Measurements from ENCODE around the gene SMARCE1. TPM values are rescaled to one million over a fixed set of nuclear protein-coding genes. Genes with fewer than 3 reads are reported as not detected.
A peak's percentile ranks its signal among the peaks of the same experiment; 100 is the strongest.

Gene SMARCE1
- total RNA-seq, 2 experiments from 2014 or later = 96.7 to 102 TPM

DNA sequence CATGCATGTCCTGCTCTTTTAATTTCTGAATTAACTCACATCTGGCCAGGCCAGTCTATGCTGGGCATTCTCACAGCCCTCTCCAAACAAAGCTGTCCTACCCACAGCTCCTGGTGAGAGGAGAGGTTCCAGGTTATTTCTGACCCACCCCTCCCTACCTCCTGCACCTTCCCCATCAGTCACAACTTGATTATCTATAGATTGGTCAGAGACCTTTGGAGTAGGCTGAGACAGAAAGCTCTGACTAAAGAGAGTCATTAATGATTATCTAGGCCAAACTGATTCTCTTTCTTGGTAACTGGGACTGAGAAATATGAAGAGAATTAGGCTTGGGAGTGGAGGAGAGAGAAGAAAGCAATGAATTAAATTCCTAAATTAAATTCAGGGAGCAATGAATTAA is 18.7 kb upstream of the SMARCE1 start:
- Mint-ChIP-seq H3K4me3 (no peak overlapping the region), H3K36me3 (ENCODE audit: low read depth) (no peaks in the 10 kb centered on the region), H3K9me3 (no peaks in the 10 kb centered on the region), H3K4me1 (peaks cover 3% of the 10 kb centered on the region), H3K27me3 (peaks cover 45% of the 10 kb centered on the region), H3K27ac (no peak overlapping the region)
- CTCF ChIA-PET = no interaction called here
- no peak for DNase-seq
- POLR2A ChIA-PET = no interaction called here

DNA sequence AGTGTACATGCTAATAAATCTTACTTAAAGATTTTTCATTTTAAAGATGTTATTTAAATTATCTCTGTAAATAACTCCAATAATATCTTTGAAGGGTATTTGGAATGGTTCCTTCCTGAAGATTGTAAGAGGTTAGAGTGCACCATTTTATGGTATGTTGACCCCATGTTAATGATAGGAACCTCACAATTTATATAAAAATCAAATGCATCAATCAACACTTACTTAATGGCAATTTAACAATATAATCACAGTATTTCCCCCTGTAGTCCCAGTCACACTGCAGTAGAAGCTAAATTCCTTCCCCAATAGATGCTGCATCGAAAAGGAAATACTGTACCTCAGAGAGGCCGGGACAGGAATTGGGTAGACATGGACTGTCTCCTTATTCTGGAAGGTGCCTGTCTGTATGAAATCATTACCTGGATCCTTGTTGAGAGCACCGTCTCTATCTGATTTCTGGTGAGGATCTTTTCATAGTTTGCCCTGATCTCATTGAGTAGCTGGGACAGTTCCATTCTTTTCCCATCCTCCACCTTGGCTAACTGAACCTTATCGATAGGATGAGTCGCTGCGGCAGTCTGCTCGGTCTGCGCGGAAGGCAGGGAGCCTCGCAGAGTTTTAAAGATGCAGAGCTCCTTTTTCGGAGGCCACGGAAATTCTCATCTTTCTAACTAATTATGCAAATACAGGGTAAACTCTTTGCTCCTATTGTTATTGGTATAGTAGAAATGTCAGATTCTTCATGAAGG is 17.1 kb upstream of the SMARCE1 start, which contains the start of gene KRT222:
KRT222 (minus strand) TSS at position 596 of the 752 bp plus-strand sequence; CDS start at position 518, 78 bp downstream.
- no peak for DNase-seq
- no peak within 1 kb of the TSS for H3K27ac Mint-ChIP-seq
- ChIA-PET CTCF (no interaction called here), POLR2A (interaction anchor here (1.4 kb wide), 1 partner anchor 17 kb away, joined by 7 read pairs; the partner anchor contains the start of gene SMARCE1)
- no peaks in the 10 kb centered on the region for H3K9me3 Mint-ChIP-seq
- no peaks in the 10 kb centered on the region for H3K36me3 Mint-ChIP-seq (ENCODE audit: low read depth)
- H3K4me3 Mint-ChIP-seq = no peak within 1 kb of the TSS
- peaks cover 41% of the 10 kb centered on the region for H3K27me3 Mint-ChIP-seq
- peaks cover 6% of the 10 kb centered on the region for H3K4me1 Mint-ChIP-seq

DNA sequence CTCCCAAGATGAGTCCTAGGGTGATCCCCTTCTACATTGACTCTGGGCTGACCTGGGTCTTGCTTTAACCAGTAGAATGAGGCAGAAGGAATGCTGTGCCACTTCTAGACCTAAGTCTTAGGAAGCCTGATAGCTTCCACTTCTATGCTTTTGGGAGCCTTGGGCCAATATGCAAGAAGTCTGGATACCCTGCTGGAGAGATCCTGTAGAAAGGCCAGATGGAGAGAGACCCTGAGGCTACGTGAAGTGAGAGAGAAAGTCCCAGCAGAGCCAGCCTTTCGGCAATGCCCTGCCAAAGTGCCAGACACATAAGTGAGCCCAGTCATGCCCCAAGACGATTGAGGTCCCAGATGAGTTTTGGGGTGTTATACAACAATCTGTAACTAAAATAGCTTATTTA is 15.6 kb upstream of the SMARCE1 start:
- POLR2A ChIA-PET = interaction anchor here (1.4 kb wide), 1 partner anchor 15 kb away, joined by 3 read pairs; no protein-coding TSS in a partner anchor

DNA sequence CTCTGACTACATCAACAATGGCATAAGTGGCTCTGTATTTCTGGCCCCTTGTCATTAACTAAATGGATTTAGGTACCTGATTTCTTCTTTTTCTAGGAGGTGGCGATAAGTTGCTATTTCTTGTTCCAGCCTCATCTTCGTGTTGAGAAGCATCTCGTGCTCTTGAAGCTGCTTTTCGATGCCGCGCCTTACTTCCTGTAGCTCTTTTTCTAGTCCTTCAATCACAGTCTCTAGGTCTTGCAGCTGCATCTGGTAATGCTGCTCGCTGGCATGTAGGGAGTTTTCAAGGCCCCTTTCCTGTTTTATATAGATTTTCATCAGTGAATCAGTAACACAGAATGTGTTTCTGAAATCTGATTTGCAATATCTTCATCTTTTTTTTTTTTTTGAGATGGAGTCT is 12.3 kb upstream of the SMARCE1 start:
- H3K4me1 Mint-ChIP-seq = peaks cover 6% of the 10 kb centered on the region
- ChIA-PET CTCF (no interaction called here), POLR2A (interaction anchor here (1.3 kb wide), 1 partner anchor 13 kb away, joined by 5 read pairs; the partner anchor contains the start of gene SMARCE1)
- peaks cover 45% of the 10 kb centered on the region for H3K27me3 Mint-ChIP-seq
- DNase-seq = no peak
- no peak overlapping the region for H3K4me3 Mint-ChIP-seq
- H3K27ac Mint-ChIP-seq = no peak overlapping the region
- H3K9me3 Mint-ChIP-seq = no peaks in the 10 kb centered on the region
- no peaks in the 10 kb centered on the region for H3K36me3 Mint-ChIP-seq (ENCODE audit: low read depth)

More for the DNA sequence above, 15.6 kb upstream of the SMARCE1 start:
- Mint-ChIP-seq H3K9me3 (no peaks in the 10 kb centered on the region), H3K36me3 (ENCODE audit: low read depth) (no peaks in the 10 kb centered on the region), H3K4me1 (peaks cover 7% of the 10 kb centered on the region), H3K27ac (no peak overlapping the region), H3K4me3 (no peak overlapping the region), H3K27me3 (peaks cover 49% of the 10 kb centered on the region)
- DNase-seq = no peak
- CTCF ChIA-PET = interaction anchor here (1.2 kb wide), 1 partner anchor 35 kb away, joined by 3 read pairs; no protein-coding TSS in a partner anchor

DNA sequence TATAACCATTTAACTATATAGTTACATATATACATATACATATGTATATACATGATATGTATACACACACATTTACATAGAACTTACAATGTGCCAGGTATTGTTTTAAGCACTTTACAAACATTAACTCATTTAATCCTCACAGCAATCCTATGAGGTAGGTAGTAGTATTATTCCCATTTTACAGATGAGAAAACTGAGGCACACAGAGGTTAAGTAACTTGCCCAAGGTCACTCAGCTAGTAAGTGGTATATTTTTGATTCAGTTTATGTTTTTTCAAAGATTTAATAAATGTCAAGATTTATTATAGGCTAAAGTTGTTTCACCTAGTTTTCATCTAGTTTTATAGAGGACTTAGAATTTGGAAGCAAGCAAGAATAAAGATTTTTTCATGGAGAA is 10.8 kb upstream of the SMARCE1 start:
- Mint-ChIP-seq H3K27me3 (peaks cover 38% of the 10 kb centered on the region), H3K4me3 (no peak overlapping the region), H3K4me1 (peaks cover 4% of the 10 kb centered on the region), H3K9me3 (no peaks in the 10 kb centered on the region), H3K36me3 (ENCODE audit: low read depth) (no peaks in the 10 kb centered on the region), H3K27ac (no peak overlapping the region)
- DNase-seq = no peak
- ChIA-PET CTCF (no interaction called here), POLR2A (no interaction called here)

DNA sequence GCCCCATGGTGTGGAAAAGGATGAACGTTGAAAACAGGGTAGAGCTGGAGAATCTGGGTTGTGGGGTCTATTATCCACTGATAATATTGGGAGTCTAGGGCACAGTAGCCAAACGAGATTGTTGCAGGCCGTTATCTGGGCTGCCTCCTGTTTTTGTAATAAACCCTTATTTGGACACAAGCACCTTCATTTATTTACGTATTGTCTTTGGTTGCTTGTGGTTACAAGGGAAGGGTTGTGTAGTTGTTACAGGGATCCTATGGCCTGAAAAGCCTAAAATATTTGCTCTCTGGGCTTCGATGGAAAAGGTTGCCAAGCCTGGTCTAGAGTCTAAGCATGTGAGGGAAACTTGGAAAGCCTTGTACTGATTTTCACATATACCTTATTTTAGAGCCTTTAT is 4.3 kb upstream of the SMARCE1 start:
- Mint-ChIP-seq H3K27me3 (peaks cover 9% of the 10 kb centered on the region), H3K4me3 (no peak overlapping the region), H3K27ac (no peak overlapping the region), H3K36me3 (ENCODE audit: low read depth) (peaks cover 7% of the 10 kb centered on the region), H3K9me3 (no peaks in the 10 kb centered on the region), H3K4me1 (peaks cover 13% of the 10 kb centered on the region)
- ChIA-PET POLR2A (no interaction called here), CTCF (no interaction called here)
- no peak for DNase-seq

DNA sequence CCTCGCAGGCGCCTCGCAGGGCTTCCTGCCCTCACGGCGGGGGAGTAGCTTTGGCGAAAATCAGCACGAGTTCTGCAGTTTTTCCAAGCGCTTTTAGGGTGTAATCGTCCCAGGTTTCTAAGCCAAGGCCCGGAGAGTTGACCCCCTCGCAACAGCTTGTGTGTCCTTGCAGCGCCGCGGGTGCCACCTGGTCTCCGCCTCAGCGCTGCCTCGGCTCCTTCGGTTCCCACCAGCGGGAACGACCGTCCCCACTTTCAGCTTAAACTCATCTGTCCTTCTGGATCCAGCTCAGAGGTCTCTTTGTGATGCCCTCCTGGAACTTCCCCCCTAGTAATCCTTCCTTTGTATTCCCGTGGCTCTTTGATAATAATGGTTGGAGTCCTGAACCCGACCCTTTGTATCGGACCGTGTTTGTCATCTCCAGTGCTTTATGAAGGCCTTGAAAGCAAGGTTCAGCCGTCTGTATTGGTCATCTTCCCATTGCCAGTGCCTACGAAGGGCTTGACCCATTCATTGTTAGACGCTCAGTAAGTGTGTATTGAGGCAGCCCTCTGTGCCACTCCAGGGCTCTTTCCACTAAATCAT is 858 bp upstream of the SMARCE1 start:
- Mint-ChIP-seq H3K36me3 (ENCODE audit: low read depth) (peaks cover 28% of the 10 kb centered on the region), H3K27me3 (no peaks in the 10 kb centered on the region), H3K9me3 (no peaks in the 10 kb centered on the region), H3K27ac (peak overlapping the region; percentile 94), H3K4me3 (peak overlapping the region; percentile 95), H3K4me1 (peaks cover 48% of the 10 kb centered on the region)
- CTCF ChIA-PET = interaction anchor here (1.1 to 3.6 kb wide), 4 partner anchors 24 to 88 kb away, joined by 3 to 18 read pairs (median 10); no protein-coding TSS in a partner anchor
- POLR2A ChIA-PET = interaction anchor here (0.8 to 5.0 kb wide), 14 partner anchors 14 to 1017 kb away, joined by 3 to 66 read pairs (median 6); partner anchors contain the start of gene CCR7
- no peak for DNase-seq

DNA sequence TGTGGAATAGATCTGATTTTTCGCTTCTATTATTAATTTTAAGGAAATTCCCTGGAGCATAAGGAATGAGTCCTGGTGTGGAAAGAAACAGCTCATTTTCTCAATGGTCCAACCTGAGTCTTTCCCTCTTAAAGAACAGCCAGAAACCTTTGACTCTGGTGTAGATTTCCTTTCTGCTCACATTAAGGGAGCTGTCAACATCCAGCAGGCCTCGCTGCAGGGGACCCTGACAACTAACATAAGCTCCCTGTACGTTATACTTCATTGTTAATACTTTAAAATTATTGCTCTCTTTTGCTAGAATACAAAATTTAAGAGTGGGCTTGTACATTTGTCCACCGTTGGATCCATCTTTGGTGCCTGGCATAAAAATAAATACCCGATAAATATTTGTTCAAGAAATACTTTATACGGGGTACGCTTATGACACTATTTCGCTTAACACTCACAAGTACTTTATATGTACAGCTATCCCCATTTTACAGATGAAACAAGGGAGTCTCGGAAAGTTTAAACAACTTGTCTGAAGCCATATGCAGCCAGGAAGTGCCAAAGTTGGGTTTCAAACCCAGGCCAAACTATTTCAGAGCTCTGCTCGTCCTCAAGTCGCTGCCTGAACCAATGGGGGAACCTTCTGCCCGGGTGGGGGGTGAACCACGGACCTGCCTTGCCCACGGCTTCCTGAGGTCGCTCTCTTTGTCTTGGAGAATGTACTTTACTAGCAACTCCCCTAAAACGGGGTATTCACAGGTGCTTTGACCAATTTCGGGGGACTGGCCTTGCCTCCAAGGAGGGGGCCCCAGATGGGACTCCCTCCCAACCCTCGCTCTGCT is 611 bp downstream of the SMARCE1 start:
- peak overlapping the region; percentile 94 for H3K27ac Mint-ChIP-seq
- DNase-seq = peak; percentile 57
- peak overlapping the region; percentile 95 for H3K4me3 Mint-ChIP-seq
- CTCF ChIA-PET = interaction anchor here (0.6 to 3.6 kb wide), 15 partner anchors 22 to 902 kb away, joined by 3 to 18 read pairs (median 5); partner anchors contain the start of gene TOP2A
- POLR2A ChIA-PET = interaction anchor here (0.6 to 5.0 kb wide), 20 partner anchors 7 to 1019 kb away, joined by 3 to 66 read pairs (median 6); partner anchors contain the start of genes CCR7, KRT222 and TOP2A
- H3K9me3 Mint-ChIP-seq = no peaks in the 10 kb centered on the region
- peaks cover 42% of the 10 kb centered on the region for H3K36me3 Mint-ChIP-seq (ENCODE audit: low read depth)
- H3K27me3 Mint-ChIP-seq = no peaks in the 10 kb centered on the region
- H3K4me1 Mint-ChIP-seq = peaks cover 58% of the 10 kb centered on the region

DNA sequence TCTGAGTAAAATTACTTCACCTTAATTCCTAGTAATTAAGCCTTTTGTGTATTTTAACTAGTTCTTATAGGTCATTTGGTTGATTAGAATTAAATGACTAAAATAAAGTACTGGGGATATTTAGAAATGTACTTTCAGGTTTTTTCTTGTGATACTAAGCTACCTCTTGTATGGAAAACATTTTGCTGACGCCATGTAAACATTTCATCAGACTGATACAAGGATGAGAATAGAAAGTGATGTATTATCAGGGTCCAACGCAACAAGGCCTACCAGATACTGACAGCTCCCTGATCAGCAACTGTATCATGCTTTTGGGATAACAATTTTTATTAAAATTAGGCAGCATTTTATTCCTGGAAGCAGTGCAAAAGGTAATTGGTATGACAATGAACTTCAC is 1.7 kb downstream of the SMARCE1 start:
- ChIA-PET POLR2A (interaction anchor here (0.6 to 5.0 kb wide), 10 partner anchors 8 to 1020 kb away, joined by 3 to 66 read pairs (median 14); partner anchors contain the start of genes CCR7 and TOP2A), CTCF (interaction anchor here (1.0 to 3.6 kb wide), 7 partner anchors 21 to 903 kb away, joined by 3 to 18 read pairs (median 5); partner anchors contain the start of gene TOP2A)
- Mint-ChIP-seq H3K4me3 (peak overlapping the region; percentile 30), H3K4me1 (peaks cover 61% of the 10 kb centered on the region), H3K9me3 (no peaks in the 10 kb centered on the region), H3K36me3 (ENCODE audit: low read depth) (peaks cover 46% of the 10 kb centered on the region), H3K27ac (no peak overlapping the region), H3K27me3 (no peaks in the 10 kb centered on the region)
- no peak for DNase-seq

DNA sequence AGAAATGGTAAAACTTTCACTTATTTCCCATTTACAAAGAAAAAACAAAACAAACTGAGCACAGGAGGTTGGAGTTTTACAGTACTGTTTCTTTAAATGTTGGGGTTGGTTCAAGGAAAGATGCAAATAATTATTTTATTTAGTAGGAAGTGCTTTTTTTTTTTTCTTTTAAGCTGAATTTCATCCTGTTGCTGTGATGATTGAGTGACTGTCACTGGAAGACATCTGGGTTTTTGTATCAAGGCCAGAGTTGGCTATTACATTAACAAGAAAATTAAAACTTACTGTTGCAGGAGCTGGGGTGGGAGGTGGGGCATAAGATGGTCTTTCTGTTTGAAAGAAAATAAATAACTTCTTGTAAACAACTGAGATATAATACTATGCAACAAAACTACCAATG is 2.3 kb downstream of the SMARCE1 start:
- Mint-ChIP-seq H3K36me3 (ENCODE audit: low read depth) (peaks cover 53% of the 10 kb centered on the region), H3K4me1 (peaks cover 64% of the 10 kb centered on the region), H3K4me3 (peak overlapping the region; percentile 3), H3K9me3 (no peaks in the 10 kb centered on the region), H3K27me3 (no peaks in the 10 kb centered on the region), H3K27ac (no peak overlapping the region)
- ChIA-PET CTCF (interaction anchor here (0.9 to 3.6 kb wide), 3 partner anchors 10 to 83 kb away, joined by 3 to 18 read pairs (median 4); no protein-coding TSS in a partner anchor), POLR2A (interaction anchor here (0.6 to 5.0 kb wide), 6 partner anchors 12 to 357 kb away, joined by 3 to 66 read pairs (median 26); partner anchors contain the start of gene CCR7)
- DNase-seq = no peak

DNA sequence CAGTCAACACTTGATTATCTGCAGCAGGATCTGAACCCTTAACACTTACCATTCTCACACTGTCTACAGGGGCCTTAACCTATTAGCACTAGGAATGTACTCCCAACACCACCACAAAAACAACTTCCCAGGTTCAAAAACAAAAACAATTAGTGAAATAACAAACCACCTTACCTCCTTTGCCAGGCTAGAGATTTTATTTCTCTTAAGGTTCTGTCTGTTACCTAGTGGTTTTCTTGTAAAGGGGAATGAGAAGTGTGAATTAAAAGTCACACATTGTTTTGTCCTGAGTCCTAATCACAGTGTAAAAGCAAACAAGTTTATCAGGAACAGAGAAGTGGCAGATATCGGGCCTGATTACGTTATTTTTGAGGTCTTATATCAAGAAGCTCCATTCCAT is 9.7 kb downstream of the SMARCE1 start:
- H3K9me3 Mint-ChIP-seq = no peaks in the 10 kb centered on the region
- ChIA-PET POLR2A (interaction anchor here (1.0 kb wide), 1 partner anchor 9 kb away, joined by 3 read pairs; no protein-coding TSS in a partner anchor), CTCF (no interaction called here)
- DNase-seq = no peak
- H3K27ac Mint-ChIP-seq = no peak overlapping the region
- H3K4me1 Mint-ChIP-seq = peaks cover 28% of the 10 kb centered on the region
- peaks cover 65% of the 10 kb centered on the region for H3K36me3 Mint-ChIP-seq (ENCODE audit: low read depth)
- H3K27me3 Mint-ChIP-seq = no peaks in the 10 kb centered on the region
- H3K4me3 Mint-ChIP-seq = no peak overlapping the region

DNA sequence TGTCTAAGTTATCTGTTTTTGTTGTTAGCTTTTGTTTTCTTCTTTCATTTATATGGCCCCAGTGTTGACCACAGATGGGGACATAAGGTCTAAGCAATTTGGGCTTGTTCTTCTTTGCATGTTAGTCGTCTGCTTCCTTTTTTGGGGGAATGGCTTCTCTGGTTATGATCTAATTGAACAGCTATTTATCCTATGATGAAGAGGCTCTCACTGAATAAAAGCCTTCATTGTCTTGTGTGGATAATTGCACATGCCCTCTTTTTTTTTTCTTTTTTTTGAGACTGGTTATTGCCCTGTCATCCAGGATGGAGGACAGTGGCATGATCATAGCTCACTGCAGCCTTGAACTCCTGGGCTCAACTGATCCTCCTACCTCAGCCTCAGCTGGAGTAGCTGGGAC is 13.7 kb downstream of the SMARCE1 start:
- DNase-seq = no peak
- H3K4me1 Mint-ChIP-seq = peaks cover 17% of the 10 kb centered on the region
- POLR2A ChIA-PET = interaction anchor here (0.8 to 2.8 kb wide), 3 partner anchors 9 to 15 kb away, joined by 3 to 22 read pairs (median 3); partner anchors contain the start of gene SMARCE1
- CTCF ChIA-PET = interaction anchor here (1.2 kb wide), 1 partner anchor 14 kb away, joined by 7 read pairs; no protein-coding TSS in a partner anchor
- peaks cover 73% of the 10 kb centered on the region for H3K36me3 Mint-ChIP-seq (ENCODE audit: low read depth)
- no peak overlapping the region for H3K27ac Mint-ChIP-seq
- H3K4me3 Mint-ChIP-seq = no peak overlapping the region
- no peaks in the 10 kb centered on the region for H3K27me3 Mint-ChIP-seq
- H3K9me3 Mint-ChIP-seq = no peaks in the 10 kb centered on the region
